ENCODE results near the gene RSBN1L.
"Not testable (repeated sequence)": the region's sequence is repeated elsewhere in the genome, so short reads cannot be mapped to it uniquely, and the experiment has no call there.

Gene RSBN1L

DNA sequence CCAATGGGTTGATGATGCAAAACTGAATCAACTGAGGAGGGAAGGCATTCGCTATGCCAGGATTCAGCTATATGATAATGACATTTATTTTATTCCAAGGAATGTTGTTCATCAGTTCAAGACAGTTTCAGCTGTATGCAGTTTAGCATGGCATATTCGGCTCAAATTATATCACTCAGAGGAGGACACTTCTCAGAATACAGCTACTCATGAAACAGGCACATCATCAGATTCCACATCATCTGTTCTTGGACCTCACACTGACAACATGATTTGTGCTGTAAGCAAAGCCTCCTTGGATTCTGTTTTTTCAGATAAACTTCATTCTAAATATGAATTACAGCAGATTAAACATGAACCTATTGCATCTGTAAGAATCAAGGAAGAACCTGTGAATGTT, 82.3 kb downstream of the RSBN1L start:
- DNase-seq, result no peak

DNA sequence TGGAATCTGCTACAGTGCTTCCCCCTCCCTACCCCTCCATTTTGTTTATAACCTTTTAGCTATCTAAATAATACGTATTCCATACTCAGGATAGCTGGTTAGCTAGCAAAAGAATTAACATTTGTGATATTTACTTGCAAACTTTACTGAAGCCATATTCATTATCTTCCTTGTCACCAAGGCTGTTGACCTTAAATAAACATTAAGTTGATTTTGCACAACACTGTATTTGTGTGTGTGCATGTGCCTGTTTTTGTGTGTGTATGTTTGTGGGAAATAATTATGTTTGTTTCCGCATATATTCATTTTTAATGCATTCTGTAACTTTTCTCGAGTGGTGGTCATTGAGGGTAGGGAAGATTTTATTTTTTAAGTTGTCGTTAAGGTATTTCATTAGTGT, 86.1 kb downstream of the RSBN1L start:
- DNase-seq, result no peak

- no peak for DNase-seq
Measured at GRCh38 chr7:77783111-77783510, 86.9 kb downstream of the RSBN1L start.

- DNase-seq, result no peak
Measured at GRCh38 chr7:77783545-77783944, 87.3 kb downstream of the RSBN1L start.

DNA sequence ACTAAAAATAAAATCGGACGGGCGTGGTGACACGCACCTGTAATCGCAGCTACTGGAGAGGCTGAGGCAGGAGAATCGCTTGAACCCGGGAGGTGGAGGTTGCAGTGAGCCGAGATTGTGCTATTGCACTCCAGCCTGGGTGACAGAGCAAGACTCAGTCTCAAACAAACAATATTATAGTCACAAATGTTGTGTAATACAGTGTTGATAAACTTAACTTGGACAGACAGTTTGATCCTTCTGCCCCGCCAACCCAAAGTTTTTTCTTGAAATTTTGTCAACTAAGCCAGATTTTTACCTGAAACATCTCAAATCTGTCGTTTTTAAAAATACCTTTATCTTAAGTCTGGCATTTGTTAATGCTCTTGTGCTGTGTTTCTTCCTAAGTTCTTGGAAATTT, 88.2 kb downstream of the RSBN1L start:
- not testable (repeated sequence) for DNase-seq

DNA sequence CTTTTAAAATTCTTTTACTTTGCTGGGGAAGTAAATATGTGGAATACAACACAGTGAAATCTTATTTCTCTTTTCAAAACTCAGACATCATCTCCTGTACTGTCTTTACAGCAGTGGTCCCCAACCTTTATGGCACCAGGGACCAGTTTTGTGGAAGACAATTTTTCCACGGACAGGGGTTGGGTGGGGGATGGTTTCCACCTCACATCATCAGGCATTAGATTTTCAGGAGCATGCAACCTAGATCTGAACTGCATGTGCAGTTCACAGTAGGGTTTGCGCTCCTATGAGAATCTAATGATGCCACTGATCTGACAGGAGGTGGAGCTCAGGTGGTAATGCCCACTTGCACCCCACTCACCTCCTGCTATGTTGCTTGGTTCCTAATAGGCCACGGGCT, 89.8 kb downstream of the RSBN1L start:
- no peak for DNase-seq

DNA sequence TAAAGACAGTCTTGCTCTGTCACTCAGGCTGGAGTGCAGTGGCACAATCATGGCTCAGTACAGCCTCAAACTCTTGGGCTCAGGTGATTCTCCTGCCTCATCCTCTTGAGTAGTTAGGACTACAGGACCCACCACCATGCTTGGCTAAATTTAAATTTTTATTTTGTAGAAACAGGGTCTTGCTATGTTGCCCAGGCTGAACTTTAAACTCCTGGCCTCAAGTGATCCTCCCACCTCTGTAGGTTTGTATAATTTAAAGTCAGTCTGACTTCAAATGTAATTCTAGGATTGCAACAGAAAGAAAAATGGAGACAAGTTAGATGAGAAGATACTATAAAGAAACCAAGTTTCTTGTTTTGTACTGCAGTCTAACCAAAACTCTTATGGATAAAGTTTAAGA, 90.5 kb downstream of the RSBN1L start:
- no peak for DNase-seq

DNA sequence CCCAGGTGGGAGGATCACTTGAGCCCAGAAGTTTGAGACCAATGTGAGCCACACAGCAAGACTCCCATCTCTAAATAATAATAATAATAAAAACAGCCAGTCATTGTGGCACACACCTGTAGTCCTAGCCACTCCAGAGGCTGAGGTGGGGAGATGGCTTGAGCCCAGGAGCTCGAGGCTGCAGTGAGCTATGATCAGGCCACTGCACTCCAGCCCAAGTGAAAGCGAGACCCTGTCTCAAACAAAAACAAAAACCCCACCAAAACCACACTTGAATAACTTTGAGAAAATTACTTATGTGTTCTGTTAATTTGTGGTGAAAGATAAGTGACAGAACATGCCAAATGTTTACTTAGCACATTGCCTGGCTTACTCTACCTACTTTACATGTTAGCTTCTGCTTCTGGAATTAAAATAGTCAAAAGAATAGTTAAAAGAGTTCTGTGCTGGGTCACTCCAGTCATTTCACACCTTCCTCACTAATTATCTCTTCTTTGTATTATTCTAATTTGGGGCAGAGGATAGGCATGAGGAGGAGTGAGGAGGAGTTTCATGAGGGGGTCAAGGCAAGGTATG, 92.2 kb downstream of the RSBN1L start:
- no peak for DNase-seq

DNA sequence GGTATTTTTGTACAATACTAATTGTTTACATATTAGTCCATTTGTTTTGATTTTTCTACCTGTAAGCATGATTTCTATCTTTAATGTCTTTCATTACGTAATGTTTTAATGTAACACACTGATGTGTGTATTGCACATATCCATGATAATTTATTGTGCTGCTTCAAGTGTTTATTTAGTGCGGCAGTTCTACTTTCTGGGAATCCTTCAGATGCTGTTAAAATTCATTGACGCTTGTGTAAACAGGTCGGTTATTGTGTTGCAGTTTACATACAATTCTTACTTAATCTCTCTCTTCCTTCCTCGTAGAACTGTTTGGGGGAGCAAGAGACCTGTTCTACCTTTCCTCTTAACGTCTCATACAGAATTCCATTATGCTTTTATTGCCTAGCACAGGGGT, 95.1 kb downstream of the RSBN1L start:
- DNase-seq, result peak; percentile 81

DNA sequence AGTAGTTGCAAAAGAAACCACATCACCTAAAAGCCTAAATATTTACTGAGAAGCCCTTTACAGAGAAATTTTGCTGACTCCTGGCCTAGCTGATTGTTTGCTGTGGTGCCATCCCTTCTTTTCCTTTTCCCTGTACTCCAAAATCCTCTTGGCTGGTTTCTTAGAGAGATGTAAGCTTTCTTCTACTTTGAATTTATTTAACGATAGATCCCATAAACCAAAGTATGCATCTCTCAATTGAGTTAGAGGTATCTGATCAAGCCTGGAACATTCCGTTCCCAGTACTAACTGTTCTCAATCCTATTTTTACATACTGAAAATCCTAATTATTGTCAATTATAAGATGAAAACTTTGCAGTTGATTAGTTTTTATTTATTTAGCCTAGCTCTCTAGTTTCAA, 95.7 kb downstream of the RSBN1L start:
- DNase-seq, result peak; percentile 22

- DNase-seq, result no peak
Measured at GRCh38 chr7:77794000-77794399, 97.7 kb downstream of the RSBN1L start.

DNA sequence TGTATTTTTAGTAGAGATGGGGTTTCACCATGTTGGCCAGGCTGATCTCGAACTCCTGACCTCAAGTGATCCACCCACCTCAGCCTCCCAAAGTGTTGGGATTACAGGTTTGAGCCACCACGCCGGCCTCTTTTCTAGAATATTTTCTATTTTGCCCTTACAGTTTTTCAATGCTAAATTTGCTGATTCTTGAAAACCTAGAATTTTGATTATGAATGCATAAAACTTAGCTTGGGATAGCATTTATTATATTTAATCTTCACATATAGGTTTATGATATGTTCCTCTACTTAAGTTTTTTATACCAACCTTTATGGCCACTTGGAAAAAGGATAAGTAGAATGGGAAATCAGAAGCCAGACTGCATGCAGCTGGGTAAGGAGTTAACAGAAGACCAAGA, 99.8 kb downstream of the RSBN1L start:
- DNase-seq, result no peak

DNA sequence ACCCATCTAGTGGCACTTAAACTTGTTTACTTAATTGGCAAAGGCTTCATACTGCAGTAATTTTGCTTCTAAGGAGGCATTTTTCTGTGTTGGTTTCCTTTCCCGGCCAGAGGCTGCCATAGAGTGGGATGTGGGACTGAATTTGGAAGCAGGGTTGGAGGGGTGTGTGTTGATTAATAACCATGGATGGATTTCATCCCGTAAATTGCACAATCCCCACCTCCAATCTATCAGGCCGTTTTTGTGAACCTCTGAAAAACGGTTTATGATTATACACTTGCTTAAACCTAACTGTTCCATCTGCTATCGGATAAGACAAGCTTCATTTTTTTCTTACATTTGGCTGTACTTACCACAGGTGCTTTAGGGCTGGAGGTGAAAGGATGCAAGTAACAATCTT, 100.7 kb downstream of the RSBN1L start:
- peak; percentile 38 for DNase-seq

GRCh38 chr7:77797734-77798393, 101.6 kb downstream of the RSBN1L start:
- DNase-seq, result no peak

- DNase-seq, result peak; percentile 99
Measured at GRCh38 chr7:77798394-77799077, 102.3 kb downstream of the RSBN1L start, which contains the start of the genes PHTF2 and TMEM60. TSS of gene PHTF2 (plus strand) at chr7:77798773. TSS of gene TMEM60 (minus strand) at chr7:77798434. CDS start at chr7:77794373, 4,061 bp downstream.

DNA sequence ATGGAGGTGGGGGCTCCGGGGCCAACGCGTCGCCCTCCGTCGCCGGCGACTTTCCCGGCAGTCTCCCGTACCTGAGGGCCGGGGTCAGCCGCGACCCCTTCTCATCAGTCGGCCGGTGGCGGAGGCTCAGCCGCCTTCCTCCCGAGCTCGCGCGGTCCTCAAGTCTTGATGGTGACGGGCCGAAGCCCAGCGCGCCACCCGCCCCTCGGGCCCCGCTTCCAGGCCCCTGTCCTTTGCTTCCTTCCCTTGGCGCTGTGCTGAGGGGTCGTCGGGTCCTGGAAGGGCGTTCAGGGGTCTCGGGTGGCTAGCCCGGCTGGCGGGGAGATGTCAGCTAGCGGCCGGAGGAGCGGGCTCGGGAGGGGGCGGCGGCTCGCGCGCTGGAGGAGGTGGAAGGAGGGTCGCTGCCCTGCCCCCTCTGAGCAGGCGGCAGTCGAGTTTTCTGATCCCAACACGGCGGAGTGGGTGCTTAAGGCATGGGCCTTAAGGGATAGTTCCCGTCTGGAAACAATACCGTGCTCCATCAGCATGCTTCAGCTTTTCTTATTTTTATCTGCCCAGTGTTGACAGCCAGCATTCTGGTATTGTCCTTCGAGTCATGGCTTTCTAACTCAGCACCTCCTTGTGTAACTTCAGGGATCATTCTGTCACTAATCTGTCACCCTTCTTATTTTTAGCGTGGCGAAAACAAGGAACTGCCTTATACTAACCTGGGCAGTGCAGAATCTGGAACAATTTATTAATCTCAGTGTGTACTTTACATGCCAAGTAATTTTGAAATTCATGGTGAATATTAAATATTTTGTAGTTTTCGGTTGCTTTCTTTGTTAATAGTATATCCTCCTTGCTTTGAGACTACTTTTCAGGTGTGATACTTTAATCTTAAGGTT, 103.1 kb downstream of the RSBN1L start:
- peak; percentile 62 for DNase-seq

GRCh38 chr7:77800158-77800557, 103.9 kb downstream of the RSBN1L start:
- no peak for DNase-seq

- no peak for DNase-seq
Measured at GRCh38 chr7:77800730-77801129, 104.5 kb downstream of the RSBN1L start.

DNA sequence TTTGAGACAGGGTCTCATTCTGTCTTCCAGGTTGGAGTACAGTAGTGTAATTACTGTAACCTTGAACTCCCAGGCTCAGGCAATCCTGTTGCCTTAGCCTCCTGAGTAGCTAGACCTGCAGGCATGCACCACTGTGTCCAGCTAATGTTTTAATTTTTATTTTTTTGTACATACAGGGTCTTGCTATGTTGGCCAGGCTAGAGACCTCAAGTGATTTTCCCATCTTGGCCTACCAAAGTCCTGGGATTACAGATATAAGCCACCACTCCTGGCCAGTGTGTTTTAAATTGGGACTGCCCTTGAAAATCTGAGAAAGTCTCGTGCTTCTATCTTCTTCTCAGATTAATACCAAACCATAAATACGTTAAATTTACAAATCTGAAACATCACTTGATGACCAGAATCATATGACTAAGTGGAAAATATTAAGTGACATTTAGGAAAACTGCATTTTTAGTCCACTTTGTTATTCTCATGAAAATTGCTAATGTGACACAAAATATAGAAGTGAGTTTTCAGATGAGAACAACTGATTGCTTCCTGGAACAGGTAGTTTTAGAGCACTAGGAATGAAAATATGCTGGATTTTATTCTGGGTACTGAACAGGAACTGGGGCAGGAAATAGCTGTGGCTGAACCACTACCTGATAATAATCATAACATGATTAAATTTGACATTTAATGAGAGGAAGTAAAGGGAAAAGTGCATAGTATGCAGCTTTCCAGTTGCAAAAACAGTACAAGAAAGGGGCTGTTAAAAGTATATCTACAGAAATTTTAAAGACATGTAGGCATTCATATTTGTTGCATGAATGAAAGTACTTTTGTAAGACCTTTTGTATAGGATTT, 106.5 kb downstream of the RSBN1L start:
- no peak for DNase-seq

DNA sequence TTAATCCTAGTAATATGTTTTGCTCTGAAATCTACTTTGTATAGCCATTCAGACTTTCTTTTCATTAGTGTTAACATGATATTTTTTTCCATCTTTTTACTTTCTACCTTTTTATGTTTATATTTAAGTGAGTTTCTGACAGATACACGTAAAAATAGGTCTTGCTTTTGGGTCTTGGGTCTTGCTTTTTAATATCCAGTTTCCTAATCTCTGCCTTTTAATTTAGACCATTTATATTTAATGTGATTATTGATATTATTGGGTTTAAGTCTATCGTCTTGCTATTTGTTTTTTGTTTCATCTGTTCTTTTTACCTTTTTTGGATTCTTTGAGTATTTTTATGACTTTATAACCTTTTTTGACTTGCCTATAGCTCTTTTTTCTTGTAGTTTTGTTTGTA, 110.2 kb downstream of the RSBN1L start:
- DNase-seq, result no peak

DNA sequence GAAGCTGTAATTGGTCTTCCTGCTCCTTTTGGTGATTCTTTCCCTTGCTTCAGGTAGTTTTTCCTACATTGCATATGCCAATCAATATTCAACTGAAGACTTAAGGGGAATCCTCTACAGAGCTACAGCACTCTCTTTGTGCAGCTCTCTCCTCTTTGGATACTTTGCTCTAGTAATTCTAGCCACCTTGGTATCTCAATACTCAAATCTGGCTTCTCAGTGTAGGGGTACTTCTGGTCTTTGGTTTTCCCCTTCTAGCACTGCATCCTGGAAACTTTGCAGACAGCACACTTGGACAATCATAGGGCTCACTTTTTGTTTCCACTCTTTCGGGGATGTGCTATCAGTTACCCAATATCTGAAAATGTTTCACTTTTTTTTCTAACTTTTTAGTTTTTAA, 112.3 kb downstream of the RSBN1L start:
- no peak for DNase-seq
